Effector CD8-positive, alpha-beta T cell (primary cell): ENCODE results near the gene ACOT11.

ENCODE experiments used
- DNase-seq: peaks from one replicate; lab custom pipeline; 2025; lab: John Stamatoyannopoulos, UW

Gene ACOT11

DNA sequence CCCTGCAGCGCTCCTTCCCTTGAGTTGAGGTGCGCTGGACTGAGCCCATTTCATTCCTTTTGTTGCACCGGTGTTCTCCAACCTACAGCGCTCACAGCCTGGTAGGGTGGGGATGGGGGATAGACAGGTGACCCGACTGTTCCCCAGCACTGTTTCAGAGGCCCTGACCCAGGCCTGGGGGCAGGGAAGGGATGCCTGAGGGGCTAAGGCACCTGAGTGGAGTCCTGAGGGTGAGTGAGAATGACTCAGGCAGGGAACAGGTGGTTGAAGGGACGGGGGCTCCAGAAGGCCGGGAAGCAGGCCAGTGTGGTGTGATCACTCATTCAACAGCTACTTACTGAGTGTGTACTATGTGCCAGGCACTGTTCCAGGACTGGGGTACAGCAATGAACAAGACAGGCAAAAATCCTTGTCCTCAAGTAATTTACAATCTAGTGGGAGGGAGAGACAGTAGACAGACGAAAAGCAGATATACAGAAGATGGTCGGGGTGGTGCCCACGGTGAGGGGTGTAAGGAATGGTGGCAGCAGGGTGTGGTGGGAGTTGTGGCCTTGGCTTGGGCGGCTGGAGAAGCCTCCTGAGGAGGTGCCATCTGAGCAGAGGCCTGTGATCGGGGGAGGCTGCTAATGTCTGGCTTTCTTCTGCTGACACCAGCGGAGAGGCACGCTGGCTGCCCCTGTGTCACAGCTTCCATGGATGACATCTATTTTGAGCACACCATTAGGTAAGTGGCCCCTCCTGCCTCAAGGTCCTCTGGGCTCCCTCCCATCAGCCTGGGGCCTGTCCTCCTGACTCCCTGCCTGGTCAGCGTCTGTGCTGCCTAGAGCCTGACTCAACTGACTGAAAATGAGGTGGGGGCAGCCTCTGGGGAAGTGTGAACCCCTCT lies 37.4 kb downstream of the ACOT11 start:
- no peak for DNase-seq

DNA sequence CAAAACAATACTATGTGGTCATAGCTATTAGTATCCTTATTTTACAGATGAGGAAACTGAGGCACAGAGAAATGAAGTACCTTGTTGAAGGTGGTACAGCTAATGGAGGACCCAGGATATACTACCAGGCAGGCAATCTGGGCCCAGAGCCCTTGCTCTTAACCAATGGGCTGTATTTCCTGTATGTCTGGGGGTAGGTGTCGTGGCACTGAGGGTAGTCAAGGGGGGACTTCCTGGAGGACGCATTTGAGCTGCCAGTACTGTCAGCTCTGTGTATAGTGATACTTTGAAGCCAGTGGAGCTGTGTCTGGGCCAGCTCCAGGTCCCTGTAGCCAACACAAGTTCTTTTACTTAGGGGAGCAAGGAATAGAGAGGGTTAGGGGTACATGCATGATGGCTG lies 40.3 kb downstream of the ACOT11 start:
- no peak for DNase-seq

DNA sequence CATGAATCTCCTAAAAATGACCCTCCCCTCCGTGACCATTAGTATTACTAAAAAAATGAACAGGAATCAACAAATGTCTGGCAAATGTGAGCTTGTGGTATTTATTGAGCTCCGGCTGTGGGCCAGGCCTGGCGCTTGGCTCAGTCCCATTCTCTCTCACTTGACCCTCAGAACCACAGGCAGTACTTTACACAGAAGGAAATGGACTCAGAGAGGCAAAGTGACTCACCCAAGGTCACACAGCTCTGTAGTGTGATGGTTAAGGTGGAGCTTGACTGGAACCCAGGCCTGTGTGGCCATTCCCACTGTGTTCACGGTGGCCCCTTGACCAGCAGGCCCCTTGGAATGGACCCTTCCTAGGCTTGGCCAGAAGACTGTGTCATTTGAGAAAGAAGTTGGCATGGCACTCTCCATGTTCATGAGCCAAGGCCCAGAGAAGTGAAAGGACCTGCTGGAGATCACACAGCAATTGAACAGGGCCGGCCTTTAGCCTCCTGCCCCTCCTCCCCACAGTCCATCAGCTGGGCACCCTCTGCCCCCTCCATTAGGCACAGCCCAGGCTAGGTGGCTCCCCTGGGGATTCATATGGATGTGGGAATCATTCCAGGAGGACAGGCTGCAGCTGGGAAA lies 43.2 kb downstream of the ACOT11 start:
- DNase-seq, result no peak

DNA sequence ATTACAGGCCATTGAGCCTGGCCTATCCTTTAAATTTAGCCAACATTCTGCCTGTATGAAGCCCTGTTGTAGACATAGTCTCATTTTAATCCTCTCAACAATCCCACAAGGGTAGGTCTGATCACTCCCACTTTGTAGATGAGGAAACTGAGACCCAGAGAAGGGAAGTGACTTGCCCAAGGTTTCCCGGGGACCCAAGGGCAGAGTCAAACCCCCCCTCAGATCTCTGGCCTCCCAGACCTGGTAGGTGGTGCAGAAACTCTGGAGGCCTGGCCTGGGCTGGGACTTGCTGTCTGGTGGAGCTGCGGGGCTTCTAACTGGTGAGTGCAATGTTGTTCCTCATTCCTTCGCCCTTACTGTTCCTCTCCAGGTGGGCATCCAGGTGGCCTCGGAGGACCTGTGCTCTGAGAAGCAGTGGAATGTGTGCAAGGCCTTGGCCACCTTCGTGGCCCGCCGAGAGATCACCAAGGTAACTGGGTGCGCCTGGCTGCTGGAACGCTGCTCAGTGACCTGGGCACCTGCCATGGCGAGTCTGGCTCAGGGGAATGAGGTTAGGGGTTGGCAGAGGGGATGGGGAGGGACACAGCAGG lies 45.6 kb downstream of the ACOT11 start:
- no peak for DNase-seq

GRCh38 chr1:54594463-54594862 lies 46.4 kb downstream of the ACOT11 start:
- DNase-seq, result no peak

- no peak for DNase-seq
These were observed 48.0 kb downstream of the ACOT11 start for GRCh38 chr1:54595956-54596498.

DNA sequence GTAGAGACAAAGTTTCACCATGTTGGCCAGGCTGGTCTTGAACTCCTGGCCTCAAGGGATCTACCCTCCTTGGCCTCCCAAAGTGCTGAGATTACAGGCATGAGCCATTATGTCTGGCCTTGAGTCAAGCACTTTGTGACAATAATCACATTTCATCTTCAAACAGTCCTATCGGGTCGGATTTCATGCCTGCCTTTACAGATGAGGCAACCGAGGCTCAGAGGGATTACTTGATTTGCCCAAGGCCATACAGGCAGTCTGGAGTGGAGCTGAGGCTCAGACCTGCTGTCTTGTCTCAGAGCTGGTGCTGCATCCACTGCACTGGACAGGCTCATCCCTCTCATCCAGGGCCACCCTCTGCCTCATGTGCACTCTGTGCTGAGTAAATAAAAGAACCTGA lies 48.7 kb downstream of the ACOT11 start:
- no peak for DNase-seq

- no peak for DNase-seq
These were observed 49.5 kb downstream of the ACOT11 start for GRCh38 chr1:54597455-54598030.

DNA sequence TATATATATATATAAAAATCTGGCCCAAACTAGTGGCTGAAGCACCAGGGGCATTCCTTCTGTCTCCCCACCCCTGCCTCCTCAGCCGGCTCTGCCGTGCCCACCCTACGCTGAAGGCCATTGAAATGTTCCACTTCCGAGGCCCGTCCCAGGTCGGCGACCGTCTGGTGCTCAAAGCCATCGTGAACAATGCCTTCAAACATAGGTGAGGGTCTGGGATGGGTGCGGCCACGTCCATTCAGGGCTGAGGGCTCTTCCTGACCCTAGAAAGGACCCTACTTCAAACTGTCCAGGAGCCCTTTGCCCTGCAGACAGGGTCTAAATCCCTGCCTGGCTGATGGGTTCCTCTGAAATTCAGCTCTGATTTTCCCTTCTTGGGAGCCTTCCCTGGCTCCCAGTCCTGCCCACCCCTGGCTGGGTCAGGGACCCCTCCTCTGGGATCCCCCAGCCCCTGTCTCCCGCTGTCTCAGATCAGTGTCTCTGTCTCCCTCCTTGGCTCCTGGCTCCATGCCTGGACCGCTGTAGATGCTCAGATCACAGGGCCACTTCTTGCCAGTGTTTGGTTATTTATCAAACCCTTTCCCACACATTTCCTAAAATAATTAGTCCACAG lies 51.3 kb downstream of the ACOT11 start:
- no peak for DNase-seq

DNA sequence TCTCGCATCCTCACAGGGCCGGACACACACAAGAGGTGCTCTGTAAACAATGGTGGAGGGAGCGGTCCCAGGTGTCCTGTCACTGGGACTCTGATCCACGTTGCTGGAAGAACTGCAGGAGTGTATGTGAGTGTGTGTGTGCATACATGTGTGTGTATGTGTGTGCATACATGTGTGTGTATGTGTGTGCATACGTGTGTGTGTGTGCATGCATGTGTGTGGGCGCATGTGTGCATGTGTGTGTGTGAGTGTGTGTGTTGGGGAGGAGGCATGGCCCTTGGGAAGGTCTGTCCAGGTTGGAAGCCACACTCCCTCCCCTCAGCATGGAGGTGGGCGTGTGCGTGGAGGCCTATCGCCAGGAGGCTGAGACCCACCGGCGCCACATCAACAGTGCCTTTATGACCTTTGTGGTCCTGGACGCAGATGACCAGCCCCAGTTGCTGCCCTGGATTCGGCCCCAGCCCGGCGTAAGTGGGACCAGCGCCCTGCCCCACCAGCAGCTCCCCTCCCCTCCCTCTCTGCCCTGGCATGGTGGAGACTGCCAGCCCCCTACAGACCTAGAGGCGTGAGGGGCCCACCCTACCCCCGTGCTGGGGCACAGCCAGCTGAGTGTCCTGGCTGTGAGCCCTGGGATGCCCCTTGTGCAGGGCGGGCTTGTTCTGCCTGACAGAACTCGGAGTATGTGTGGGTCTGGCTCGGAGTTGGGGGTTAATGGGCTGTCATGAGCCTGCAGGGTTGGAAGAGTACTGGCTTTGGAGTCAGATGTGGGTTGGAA lies 53.1 kb downstream of the ACOT11 start:
- no peak for DNase-seq

GRCh38 chr1:54601730-54602129 lies 53.7 kb downstream of the ACOT11 start:
- DNase-seq, result no peak

DNA sequence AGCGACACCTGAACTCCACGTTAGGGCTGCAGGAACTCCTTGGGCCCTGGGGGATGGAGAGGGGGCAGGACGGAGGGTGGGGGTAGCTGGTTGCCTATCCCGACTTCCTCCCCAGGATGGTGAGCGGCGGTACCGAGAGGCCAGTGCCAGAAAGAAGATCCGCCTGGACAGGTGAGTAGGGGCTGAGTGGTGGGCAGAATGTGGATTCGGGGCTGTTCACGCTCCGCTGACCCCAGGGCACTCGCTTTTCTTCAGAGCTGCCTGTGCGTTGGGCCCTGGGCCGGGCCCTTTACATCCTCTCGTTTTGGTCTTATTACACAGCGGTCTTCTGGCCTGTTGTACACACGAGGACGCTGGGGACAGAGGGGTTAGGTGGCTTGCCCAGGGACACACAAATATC lies 54.5 kb downstream of the ACOT11 start:
- no peak for DNase-seq

DNA sequence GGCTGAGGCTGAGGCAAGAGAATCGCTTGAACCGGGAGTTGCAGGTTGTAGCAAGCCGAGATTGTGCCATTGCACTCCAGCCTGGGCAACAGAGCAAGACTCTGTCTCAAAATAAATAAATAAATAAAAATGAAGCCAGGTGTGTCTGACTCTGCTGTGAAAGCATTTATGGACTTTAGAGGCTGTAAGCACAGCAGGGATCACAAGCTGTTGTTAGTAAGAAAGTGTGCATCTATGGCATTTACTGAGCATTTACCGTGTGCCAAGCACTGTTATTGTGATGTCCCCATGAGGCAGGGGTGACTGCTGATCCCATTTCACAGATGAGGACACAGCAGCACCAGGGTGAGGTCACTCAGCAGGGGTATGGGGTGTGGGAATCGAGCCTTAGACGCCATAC lies 55.2 kb downstream of the ACOT11 start:
- no peak for DNase-seq

DNA sequence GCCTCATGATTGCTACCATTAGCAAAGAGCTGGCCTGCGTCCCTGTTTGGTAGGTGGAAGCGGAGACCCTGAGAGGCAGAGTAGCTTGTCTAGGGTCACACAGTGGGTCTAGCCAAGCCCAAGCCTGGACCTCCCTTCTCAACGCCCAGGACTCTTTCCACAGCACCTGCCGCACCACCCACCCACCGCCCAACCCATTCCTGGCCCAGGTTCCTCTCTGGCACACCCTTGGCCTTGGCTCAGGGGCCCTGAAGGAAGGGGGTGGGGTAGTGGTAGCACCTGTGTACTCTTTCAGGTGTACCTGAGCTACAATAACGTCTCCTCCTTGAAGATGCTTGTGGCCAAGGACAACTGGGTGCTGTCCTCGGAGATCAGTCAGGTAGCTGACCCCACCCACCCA lies 56.0 kb downstream of the ACOT11 start:
- no peak for DNase-seq

DNA sequence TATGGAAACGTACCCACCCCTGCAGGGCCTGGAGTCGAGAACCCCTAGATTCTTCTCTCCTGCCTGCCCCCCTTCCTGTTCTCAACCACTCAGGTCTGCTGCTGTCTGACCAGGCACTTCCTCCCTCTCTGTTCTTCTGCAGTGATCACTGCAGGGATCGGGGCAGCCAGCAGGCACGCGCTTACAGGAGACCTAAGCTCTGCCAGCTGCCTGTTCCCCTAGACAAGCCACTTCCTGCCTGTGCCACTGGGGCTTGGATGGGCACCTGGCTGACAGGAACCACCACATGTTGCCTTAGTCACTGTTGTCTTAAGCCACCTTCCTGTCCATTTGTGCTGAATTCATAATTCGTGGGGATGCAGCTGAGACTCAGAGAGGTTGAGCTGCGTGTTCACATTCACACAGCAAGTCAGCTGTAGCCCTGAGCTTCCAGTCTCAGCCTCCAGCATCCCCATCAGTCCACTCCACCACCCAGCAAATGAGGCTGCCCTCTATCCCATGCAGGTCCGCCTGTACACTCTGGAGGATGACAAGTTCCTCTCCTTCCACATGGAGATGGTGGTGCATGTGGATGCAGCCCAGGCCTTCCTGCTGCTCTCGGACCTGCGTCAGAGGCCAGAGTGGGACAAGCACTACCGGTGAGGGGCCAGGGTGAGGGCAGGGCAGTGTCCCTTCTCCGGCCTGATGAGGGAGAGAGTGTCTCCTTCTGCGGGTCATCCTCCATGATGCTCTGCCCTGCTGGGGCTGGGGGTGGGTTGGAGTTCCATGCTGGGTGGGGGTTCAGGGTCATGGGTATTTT lies 56.7 kb downstream of the ACOT11 start:
- DNase-seq, result peak; percentile 2

DNA sequence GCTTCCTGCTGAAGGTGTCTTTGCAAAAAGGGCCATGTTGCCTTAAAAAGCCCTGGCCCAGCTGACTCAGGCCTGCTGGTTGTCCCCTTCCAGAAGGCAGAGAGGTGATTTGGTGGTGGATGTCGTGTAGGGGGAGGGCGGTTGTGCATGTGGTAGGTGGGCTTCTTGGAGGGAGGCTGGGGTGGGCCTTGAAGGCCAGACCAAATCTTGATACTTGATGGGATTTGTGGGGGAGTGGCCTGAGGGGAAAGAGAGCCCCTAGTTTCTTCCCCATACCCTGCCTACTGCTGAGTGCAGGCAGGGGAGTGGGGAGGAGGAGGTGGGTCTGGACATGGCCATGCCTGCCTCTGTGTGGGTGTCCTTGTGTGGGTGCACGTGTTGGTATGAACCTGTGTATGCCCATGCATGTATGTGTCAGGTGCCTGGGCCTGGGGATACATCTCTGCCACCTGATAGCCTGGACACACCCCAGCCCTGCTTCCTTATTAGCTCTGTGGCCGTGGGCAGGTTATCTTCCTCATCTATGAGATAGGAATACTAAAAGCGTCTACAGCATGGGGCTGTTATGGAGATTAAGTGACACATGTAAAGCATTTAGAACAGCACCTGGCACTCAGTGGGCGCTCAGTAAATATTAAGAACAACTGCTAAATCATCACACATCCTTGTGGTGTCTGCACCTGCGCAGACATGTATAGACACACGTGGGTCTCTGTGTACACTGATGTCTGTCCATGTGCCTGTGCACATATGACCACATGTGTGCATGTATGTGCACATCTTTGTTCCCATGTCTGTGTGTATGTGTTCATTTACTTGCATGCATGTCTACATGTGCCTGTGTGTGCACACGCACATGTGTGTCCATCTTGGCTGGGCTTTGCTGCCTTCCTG lies 58.3 kb downstream of the ACOT11 start:
- no peak for DNase-seq

GRCh38 chr1:54606990-54607325 lies 58.9 kb downstream of the ACOT11 start:
- no peak for DNase-seq

- no peak for DNase-seq
These were observed 60.0 kb downstream of the ACOT11 start for GRCh38 chr1:54607821-54608565.
